Measurements from ENCODE around the gene OXNAD1.

Gene OXNAD1

DNA sequence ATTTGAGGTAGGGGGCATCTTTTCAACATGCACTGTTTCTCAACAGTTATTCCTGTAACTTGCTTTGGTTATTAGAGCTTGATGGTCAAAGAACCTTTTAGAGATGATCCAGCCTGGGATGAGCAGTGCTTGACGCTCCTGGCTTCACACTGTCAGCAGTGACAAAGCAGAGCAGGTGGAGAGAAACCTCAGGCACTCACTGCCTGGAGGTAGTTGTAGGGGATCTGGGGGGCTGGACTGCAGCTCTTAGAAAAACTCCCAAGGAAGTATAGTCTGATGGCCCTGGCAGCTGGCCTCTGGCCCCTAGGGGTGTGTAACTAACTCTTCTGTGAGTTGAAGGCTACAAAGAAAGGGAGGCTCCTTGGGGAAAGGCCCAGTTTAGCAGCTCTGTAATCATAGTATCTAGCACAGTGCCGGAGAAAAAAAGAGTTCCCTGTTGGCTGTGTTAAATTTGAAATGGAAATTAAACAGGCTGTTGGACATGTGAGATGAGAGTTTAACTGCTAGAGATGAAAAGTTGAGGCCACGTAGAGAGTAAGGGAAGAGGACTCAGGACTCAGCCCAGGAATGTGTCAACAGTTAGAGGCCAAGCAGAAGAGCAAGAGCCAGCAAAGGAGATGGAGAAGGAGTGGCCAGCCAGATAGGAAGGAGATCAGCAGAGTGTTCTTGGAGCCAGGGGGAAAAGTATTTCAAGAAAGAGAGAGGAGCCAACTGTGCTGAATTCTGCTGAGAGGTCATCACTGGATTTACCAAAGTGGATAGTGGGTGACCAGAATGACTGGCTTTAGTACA, 14.2 kb downstream of the OXNAD1 start:
- DNase-seq: no peak

GRCh38 chr3:16280671-16281070, 15.7 kb downstream of the OXNAD1 start:
- no peak for DNase-seq

- DNase-seq: no peak
Measured at GRCh38 chr3:16284633-16285032, 19.6 kb downstream of the OXNAD1 start.

- DNase-seq: peak; percentile 73
Measured at GRCh38 chr3:16286161-16286560, 21.1 kb downstream of the OXNAD1 start.

DNA sequence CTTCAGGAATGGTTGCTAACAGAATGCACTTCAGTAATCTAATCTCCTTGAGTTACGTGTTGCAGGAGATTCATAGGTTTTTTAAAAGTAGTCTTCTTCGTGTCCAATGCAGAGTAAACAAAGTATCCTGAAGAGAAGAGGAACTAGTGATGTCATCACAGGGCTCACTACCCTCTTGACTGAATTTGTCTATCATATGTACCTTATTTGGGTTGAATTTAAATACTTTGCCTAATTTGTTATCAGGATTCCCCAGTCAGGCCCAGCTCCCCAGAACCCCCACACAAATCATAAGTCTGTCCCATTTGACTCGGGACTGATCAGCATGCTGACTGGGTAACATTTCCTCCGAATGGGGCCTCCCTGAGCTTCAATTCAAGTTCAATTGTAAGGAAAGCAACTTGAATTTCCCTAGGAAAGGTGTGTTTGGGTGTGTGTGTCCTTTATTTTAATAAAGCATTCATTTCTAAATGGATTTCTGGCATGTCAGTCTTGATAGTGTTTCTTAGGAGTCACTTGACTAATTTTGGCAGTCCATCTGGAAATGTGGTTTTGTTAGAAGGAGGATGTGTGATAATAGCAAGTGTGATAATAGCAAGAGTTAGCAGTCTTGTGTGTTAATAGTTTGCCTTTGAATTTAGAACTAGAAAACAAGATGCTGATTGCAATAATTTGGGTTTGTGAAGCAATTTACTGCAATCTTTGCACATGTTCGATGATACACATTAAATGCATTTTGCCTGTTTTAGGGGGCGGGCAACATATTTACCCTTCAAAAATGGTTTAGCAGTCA, 21.9 kb downstream of the OXNAD1 start:
- no peak for DNase-seq

DNA sequence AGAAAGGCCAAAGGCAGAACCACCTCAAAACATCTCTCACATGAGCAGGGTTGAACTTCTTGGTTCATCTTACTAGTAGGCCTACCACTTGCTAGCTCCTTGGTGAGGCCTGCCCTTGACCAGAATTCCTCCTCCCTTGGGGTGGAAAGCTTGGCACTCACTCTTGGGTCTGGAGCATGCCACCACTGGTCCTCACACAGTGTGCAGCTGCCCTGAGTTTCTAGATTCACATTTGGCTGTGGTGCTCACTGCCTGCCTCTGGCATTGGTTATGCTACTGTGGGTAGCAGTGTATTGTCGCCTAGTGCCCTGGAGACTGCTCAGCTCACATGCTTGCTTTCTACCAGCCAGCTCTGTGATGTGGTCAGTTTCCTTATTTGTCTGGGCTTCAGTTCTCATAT, 23.7 kb downstream of the OXNAD1 start:
- no peak for DNase-seq

DNA sequence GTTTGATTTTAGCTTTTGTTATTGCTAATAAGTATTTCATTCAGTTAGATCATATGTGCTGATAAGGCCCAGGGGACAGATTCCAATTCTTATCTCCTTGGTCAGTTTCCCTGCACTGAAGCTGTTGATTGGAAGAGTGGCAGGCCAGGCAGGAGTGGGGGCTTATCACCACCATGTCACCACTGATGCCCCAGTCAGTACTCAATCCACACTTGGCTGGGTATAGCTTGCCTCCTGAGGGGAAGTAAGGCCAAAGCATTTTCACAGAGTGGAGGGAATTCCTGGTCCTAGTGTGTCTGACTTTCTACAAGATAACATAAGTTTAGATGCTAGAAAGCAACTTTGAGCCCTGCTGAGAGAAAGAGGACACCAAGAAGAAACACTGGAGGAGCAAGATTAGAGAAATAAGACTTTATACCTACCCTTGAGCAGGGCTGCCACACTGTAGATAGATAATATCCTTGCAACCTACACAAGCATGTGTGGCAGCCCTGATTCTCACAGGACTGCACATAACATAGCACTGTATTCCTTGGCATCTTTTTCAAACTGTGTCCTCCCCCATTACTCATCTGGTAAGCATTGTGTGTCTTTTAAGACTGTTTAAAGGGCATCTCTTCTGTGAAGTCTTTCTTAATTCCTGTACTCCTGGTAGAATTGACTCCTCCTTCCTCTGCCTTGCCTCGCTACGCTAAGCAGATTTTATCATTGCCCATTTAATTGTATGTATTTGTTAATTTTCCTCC, 24.3 kb downstream of the OXNAD1 start:
- no peak for DNase-seq

- DNase-seq: peak; percentile 46
Measured at GRCh38 chr3:16290007-16290826, 25.2 kb downstream of the OXNAD1 start.

DNA sequence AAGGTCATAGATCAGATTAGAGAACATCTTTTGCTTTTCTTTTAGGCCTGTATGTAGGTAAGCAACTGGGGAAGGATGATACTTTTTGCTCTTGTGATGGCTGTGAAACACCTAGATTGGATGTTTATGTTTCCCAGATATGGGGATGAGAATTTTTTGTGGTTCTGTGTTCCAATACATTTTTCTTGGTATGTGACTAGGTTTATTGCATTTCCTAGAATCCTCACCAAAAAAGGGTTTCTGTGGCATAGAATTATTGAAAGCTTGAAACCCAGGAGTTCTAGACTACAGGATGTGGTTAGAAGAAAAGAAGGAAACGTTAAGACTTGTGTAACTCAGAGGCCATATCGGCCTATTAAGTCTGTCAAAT, 25.8 kb downstream of the OXNAD1 start:
- no peak for DNase-seq

DNA sequence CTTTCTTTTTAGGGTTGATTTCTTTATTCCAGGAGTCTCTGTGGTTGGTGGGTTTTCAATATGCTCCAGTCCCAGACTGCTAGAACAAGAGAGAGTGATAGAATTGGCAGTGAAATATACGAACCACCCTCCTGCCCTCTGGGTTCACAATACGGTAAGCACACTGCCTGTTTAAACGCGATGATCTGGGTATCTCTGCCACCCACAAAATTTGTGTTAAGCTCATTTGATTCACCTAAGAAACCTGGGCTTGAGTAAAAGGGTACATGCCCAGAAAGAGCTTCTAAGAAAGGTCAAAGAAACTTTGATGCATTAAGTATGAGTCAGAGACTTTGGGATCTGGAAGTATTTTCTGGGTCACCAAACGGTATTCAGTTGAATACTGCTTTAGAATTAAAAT, 29.8 kb downstream of the OXNAD1 start:
- DNase-seq: no peak

DNA sequence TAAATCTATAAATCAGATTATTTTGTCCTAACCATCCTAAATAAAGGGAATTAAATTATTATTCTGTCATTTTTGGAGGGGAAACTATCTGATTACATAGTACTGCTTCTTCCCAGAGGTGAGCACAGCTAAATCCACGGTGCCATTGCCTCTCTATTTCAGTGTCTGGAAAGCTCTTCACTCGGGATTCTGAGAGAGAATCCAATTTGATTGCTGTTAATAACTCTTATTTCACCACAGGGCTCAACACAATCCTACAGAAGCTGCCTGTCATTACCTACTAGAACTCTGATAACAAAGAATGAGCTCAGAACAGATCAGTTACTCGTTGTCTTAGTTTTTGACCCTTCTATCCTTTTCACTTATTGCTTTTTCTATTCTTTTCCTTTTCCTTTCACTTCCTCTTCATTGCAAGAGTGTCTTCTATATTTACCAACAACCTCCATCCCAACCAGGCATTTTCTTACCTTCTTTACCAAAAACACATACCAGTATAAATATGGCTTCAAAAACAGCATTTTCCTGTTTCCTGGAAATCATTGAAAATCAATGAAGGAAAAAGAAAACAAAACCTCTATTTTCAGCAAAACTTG, 30.4 kb downstream of the OXNAD1 start:
- DNase-seq: no peak

DNA sequence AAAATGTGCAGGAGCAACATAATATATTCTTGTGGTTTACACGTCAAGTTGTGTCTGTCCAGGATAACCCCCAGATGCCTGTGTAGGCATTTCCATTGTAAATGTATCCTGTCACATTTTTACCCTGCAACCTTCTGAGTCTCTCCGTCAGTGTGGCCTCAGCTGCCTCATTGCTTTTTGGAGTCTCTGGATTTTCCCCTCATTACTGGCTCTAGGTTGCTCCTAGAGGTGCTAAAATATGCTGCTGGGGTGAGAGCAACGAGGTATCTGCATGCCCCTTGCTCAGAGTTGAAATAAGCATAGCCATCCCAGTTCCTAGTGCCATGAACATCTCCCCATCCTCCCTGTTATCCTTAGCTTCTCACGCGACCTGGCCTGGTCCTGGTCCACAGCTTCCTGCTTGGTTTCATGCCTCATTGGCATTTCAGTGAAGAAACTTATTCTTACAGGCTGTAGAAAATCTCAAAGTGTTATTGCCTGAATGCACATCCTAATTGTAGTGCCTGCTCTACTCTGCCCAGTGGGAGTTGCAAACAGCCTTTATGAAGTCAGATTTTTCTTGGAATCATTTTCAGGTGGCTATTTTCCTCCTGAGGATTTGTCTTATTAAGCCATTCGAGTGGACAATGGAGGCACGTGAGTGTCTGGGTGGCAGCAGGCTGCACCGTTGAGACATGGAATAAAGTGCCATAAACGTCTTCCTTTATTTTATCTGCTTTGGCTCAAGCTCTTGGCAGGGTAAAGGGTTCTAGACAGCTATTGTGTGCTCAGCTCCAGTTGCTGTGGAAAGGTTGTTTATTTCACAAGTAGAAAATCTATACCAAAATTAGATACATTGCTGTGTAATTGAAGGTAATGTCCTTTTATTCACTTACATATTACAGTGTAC, 33.2 kb downstream of the OXNAD1 start:
- no peak for DNase-seq

DNA sequence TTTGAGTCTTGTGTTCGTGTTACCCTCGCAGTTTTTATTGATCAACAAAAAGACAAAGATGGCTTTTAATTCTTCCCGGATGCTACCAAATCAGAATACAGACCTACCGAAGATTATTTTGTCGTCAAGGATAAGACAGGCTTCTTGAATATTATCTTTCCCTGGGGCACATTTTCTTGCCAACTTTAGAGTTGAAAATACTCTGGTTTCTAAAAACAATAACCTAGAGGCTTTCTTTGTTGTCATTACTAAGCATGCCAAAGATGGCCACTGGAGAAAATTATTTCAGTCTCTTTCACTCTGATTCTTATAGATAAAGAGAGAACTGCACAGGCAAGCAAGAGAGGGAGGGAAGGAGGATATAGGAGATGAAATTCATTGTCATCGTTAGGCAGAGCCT, 33.9 kb downstream of the OXNAD1 start:
- DNase-seq: no peak

- no peak for DNase-seq
Measured at GRCh38 chr3:16299746-16300145, 34.7 kb downstream of the OXNAD1 start.

GRCh38 chr3:16300307-16300706, 35.3 kb downstream of the OXNAD1 start:
- no peak for DNase-seq

DNA sequence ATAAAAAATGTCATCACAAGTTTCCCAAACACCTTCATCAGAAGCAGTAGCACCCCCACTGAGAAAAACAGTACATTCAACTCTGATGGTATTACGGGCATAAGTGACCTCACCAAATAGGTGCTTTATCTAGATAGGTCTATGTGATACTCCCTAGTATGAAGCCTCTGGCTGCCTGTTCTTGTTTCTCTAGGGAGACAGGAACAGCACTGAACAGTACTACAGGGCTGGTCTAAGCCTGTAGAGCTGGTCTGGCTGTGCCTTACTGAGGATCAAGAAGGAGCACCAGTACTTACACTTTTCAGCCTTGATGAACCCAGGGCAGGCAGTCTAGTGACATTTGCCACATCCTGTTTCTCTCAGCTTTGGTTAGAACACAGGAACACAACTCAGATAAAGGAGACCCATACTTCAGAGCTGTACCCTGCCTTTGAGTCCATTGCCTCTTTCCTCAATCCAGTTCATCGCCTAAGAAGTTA, 35.9 kb downstream of the OXNAD1 start:
- DNase-seq: peak; percentile 55

- DNase-seq: no peak
Measured at GRCh38 chr3:16301507-16301906, 36.5 kb downstream of the OXNAD1 start.

DNA sequence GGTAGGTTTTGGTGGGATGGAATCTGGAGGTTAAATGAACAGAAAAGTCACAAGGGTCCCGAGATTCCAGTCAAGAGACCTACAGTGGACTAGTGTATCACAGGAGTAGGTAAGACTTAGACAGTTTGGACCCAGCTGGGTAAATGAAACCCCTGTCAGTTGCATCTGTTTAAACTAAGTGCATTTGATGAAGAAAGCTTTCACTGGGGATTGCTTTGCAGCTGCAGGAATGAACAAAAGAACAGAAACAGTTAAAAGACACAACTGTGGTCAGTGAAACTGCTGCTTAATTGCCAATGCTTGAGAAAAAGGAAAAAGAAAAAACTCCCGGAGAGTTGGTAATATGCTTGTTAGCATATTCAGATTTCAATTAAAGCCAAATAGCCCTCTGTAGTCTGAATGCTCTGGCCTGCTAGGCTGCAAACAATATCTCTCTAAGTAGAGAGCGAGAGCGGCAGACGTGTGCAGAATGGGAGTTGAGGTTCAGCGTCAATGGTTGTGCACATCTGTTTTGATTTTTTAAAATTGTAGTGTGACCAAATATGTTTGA, 37.1 kb downstream of the OXNAD1 start:
- DNase-seq: no peak

GRCh38 chr3:16303037-16303575, 38.1 kb downstream of the OXNAD1 start:
- no peak for DNase-seq
